ENCODE results near the gene RPGRIP1.

DNA sequence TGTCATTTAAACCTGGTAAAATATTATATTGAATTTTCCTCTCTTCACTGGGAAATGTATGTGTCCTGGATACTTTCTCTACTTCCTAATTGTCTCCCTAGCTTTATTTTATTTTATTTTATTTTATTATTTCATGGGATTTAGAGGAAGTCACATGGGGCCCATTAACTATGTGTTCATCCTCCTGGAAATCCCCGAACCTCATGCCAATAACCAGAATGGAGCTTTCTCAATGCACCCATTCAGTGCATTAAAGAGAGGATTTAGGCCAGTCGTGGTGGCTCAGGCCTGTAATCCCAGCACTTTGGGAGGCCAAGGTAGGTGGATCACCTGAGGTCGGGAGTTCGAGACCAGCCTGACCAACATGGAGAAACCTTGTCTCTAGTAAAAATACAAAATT, 1.3 kb upstream of the RPGRIP1 start:
- no peak for TF ChIP-seq POLR2A (IDR thresholded peaks at IDR 0.05; ENCODE audit: low read length)
- no peak for TF ChIP-seq GATA1 (IDR thresholded peaks at IDR 0.05; ENCODE audit: low read depth, low read length)

All from erythroblast (primary cell).